HCT116 (cell line): ENCODE results near the gene STK11. TPM values are rescaled to one million over a fixed set of nuclear protein-coding genes. Genes with fewer than 3 reads are reported as not detected.

ENCODE experiments used
- ATAC-seq: fragments of 200-7000 bp; cut with Tn5 transposase; 2 replicates; pipeline ENCODE4 v1.9.1; 2020; ENCODE audit warnings: mild to moderate bottlenecking, moderate library complexity
- BruUV-seq: library from RNA; stranded (reverse); fragments of 400-500 nt; replicated peaks from 2 replicates; lab custom pipeline; 2021; lab: Mats Ljungman, UMichigan
- CTCF ChIA-PET: fragments of 300-600 bp; sonication (Branson Sonifier 250); formaldehyde crosslinking; loops from one replicate; lab custom pipeline; 2021; ENCODE audit warnings: antibody characterized with exemption; lab: Charles Lee
- POLR2A ChIA-PET: fragments of 300-600, 350-600 bp; sonication (Branson Sonifier 250); formaldehyde crosslinking; loops from one replicate; lab custom pipeline; 2021; ENCODE audit warnings: antibody characterized with exemption; lab: Charles Lee
- RAD21 ChIA-PET, 2 experiments: fragments of 300-600 bp; sonication (Branson Sonifier 250); formaldehyde crosslinking; loops; one replicate each; lab custom pipeline; 2023; ENCODE audit warnings: low total read pairs in 2 of 2; ENCODE audit not compliant: uncharacterized antibody in 2 of 2, unreplicated experiment in 2 of 2, low non-redundant PET in 1 of 2; lab: Charles Lee
- DNase-seq: peaks from one replicate; pipeline ENCODE4 v3.0.0-alpha.2; 2010; ENCODE audit warnings: low read depth, low spot score
- H2AFZ ChIP-seq: fragments of 200-600 bp; shearing (Covaris generic), sonication (generic); 2 replicates; pipeline ENCODE4 v1.6.1; 2017; ENCODE audit warnings: low read depth, mixed run types, mixed read lengths, antibody characterized with exemption, low read length; ENCODE audit not compliant: poor library complexity, severe bottlenecking
- H3K27ac ChIP-seq: 2 replicates; pipeline ENCODE4 v1.5.1; 2012; ENCODE audit warnings: low read depth, low read length
- H3K27me3 ChIP-seq: fragments of 200-600 bp; sonication (generic); 2 replicates; pipeline ENCODE4 v1.6.1; 2016; ENCODE audit warnings: mixed run types, low read length, mixed read lengths; ENCODE audit not compliant: insufficient read depth
- H3K36me3 ChIP-seq, 2 experiments: fragments of 200-500 bp in 1 of 2; fragments of 200-600 bp in 1 of 2; sonication (Bioruptor generic) in 1 of 2; sonication (generic) in 1 of 2; 2 replicates each; pipeline versions ENCODE4 v1.5.1 to v1.6.1; 2014 to 2016; ENCODE audit warnings: low read length in 2 of 2, inconsistent platforms in 1 of 2, mixed read lengths in 1 of 2, mixed run types in 1 of 2; ENCODE audit not compliant: insufficient read depth in 2 of 2, control insufficient read depth in 1 of 2
- H3K4me1 ChIP-seq, 2 experiments: fragments of 200-600 bp in 1 of 2; sonication (generic) in 1 of 2; 2 replicates each; pipeline versions ENCODE4 v1.5.1 to v1.6.1; 2012 to 2017; ENCODE audit warnings: low read length in 2 of 2, inconsistent platforms in 1 of 2, mild to moderate bottlenecking in 1 of 2, mixed read lengths in 1 of 2, mixed run types in 1 of 2, moderate library complexity in 1 of 2; ENCODE audit not compliant: insufficient read depth in 2 of 2, control insufficient read depth in 1 of 2
- H3K4me2 ChIP-seq: fragments of 200-600 bp; sonication (generic); 2 replicates; pipeline ENCODE4 v1.6.1; 2017; ENCODE audit warnings: mixed run types, low read length, mixed read lengths
- H3K4me3 ChIP-seq, 2 experiments: fragments of 200-600 bp in 1 of 2; sonication (generic) in 1 of 2; replicated peaks in 1 of 2; 2 replicates each; pipeline ENCODE4 v1.5.1; 2011 to 2016; ENCODE audit warnings: low read length in 2 of 2, control low read depth in 1 of 2, low read depth in 1 of 2, mild to moderate bottlenecking in 1 of 2, mixed read lengths in 1 of 2, mixed run types in 1 of 2
- H3K79me2 ChIP-seq: fragments of 200-600 bp; sonication (generic); 2 replicates; pipeline ENCODE4 v1.6.1; 2017; ENCODE audit warnings: mild to moderate bottlenecking, mixed run types, low read length, moderate library complexity, mixed read lengths; ENCODE audit not compliant: insufficient read depth
- H3K9ac ChIP-seq: fragments of 200-600 bp; sonication (generic); 2 replicates; pipeline ENCODE4 v1.6.1; 2016; ENCODE audit warnings: low read length, mixed read lengths
- H3K9me2 ChIP-seq: fragments of 200-600 bp; sonication (generic), shearing (Covaris generic); 2 replicates; pipeline ENCODE4 v1.6.1; 2017; ENCODE audit warnings: mixed run types, mild to moderate bottlenecking, moderate library complexity; ENCODE audit not compliant: insufficient read depth
- H3K9me3 ChIP-seq, 2 experiments: fragments of 200-500 bp in 1 of 2; fragments of 200-600 bp in 1 of 2; sonication (Bioruptor generic) in 1 of 2; sonication (generic) in 1 of 2; 2 replicates each; pipeline ENCODE4 v1.6.1; 2014 to 2017; ENCODE audit warnings: low read length in 2 of 2, mixed read lengths in 2 of 2, inconsistent platforms in 1 of 2, low read depth in 1 of 2, mild to moderate bottlenecking in 1 of 2, mixed run types in 1 of 2, moderate library complexity in 1 of 2; ENCODE audit not compliant: control insufficient read depth in 1 of 2, insufficient read depth in 1 of 2
- H4K20me1 ChIP-seq: fragments of 200-600 bp; sonication (generic), shearing (Covaris generic); 2 replicates; pipeline ENCODE4 v1.6.1; 2017; ENCODE audit warnings: mixed run types, mild to moderate bottlenecking, moderate library complexity; ENCODE audit not compliant: insufficient read depth
- CBX3 ChIP-seq: IDR thresholded peaks from 2 replicates; pipeline ENCODE4 v1.6.1; 2012; ENCODE audit warnings: low read depth
- CTCF ChIP-seq, 3 experiments: fragments of 200-600 bp in 1 of 3; sonication (generic) in 1 of 3; IDR thresholded peaks in 2 of 3; conservative IDR thresholded peaks in 1 of 3; 2 replicates each; pipeline ENCODE4 v1.5.1; 2012 to 2017; ENCODE audit warnings: low read depth in 2 of 3, low read length in 2 of 3, antibody characterized with exemption in 1 of 3, borderline replicate concordance in 1 of 3, control low read depth in 1 of 3, mild to moderate bottlenecking in 1 of 3, mixed read lengths in 1 of 3, mixed run types in 1 of 3, moderate library complexity in 1 of 3; ENCODE audit not compliant: insufficient read depth in 1 of 3
- RAD21 ChIP-seq: IDR thresholded peaks from 2 replicates; pipeline ENCODE4 v1.6.1; 2012; ENCODE audit warnings: low read depth, mild to moderate bottlenecking
- SRF ChIP-seq: IDR thresholded peaks from 2 replicates; pipeline ENCODE4 v1.6.1; 2012; ENCODE audit warnings: low read depth
- ZFX ChIP-seq: fragments of 450-650 bp; IDR thresholded peaks from 2 replicates; pipeline ENCODE4 v1.6.1; 2017
- intact Hi-C: fragments of 100-400 bp; cut with micrococcal nuclease; formaldehyde crosslinking; loops from 2 replicates; pipeline ENCODE4 v1.10.0; 2022
- total RNA-seq: library from RNA; stranded (reverse); gene quantifications from one replicate; pipeline ENCODE4 v1.2.1, GENCODE V29; 2021; ENCODE audit not compliant: unreplicated experiment

Gene STK11
- total RNA-seq, 1 experiment from 2014 or later: 86.9 TPM

GRCh38 chr19:1236576-1236975 is 31.0 kb downstream of the STK11 start:
- ATAC-seq (no peak), DNase-seq (no peak)
- Histone ChIP-seq H3K4me3 (peak overlapping the region; percentile 83 to 96), H3K4me1 (peaks cover 30 to 58% of the 10 kb centered on the region in 2 experiments), H3K9me2 (no peaks in the 10 kb centered on the region), H3K79me2 (peaks cover 22% of the 10 kb centered on the region; the same call in 1 of the 2 replicates), H3K9me3 (no peaks in the 10 kb centered on the region), H3K9ac (peak overlapping the region; percentile 95), H4K20me1 (no peaks in the 10 kb centered on the region), H3K4me2 (peak overlapping the region; percentile 94), H3K27me3 (no peaks in the 10 kb centered on the region), H3K36me3 (peaks cover 3 to 16% of the 10 kb centered on the region in 2 experiments; a peak in 3 of 4 replicates), H3K27ac (peak overlapping the region; percentile 94), H2AFZ (no peak overlapping the region)
- RAD21 ChIA-PET: no interaction called here
- CTCF ChIA-PET: no interaction called here
- BruUV-seq: no TSS peak
- POLR2A ChIA-PET: interaction anchor here (0.9 kb wide), 1 partner anchor 9 kb away, joined by 3 read pairs; no protein-coding TSS in a partner anchor
- intact Hi-C loops: no loop called here
- TF ChIP-seq CBX3 (no peak), CTCF (IDR thresholded peaks at IDR 0.05 in 2 of 3, conservative IDR thresholded peaks at IDR 0.05 in 1 of 3; ENCODE audit: borderline replicate concordance in 1 of 3, insufficient read depth in 1 of 3, low read depth in 2 of 3, low read length in 2 of 3) (no peak), SRF (no peak)
- TF ChIP-seq, all 23 proteins: peak for 0

DNA sequence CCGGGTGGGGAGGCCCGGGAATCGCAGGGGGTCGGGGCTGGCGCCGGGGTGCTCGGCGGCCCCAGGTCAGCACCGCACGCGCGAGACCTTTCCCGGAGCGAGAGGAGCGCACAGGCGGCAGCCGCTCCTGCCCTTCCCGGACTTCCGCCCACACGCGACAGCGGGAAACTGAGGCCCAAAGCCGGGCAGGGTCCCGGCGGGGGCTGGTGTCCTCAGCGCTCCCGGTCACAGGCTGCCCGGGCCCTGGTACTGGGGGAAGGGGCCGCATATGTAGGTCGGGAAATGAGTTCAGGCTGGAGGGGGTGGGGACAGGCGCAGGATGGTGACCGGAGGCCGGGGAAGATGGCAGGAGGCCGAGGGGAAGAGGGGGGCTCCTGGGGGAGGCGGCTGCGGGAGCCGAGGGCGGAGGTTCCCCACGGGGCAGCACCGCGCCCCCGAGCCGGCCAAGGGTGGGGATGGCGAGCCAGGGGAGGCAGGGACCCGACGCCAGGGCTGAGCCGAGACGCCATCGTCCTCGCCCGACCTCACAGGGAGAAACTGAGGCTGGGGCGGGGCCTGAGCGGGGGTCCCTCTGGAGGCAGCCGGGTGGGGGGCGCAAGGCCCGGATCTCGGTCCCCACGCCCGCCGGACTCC is 31.6 kb downstream of the STK11 start:
- ChIA-PET POLR2A (no interaction called here), RAD21 (no interaction called here), CTCF (no interaction called here)
- Histone ChIP-seq H3K9me2 (no peaks in the 10 kb centered on the region), H3K79me2 (peaks cover 27% of the 10 kb centered on the region), H3K9ac (peak overlapping the region; percentile 95), H3K36me3 (peaks cover 3 to 16% of the 10 kb centered on the region in 2 experiments; a peak in 3 of 4 replicates), H4K20me1 (no peaks in the 10 kb centered on the region), H3K4me3 (peak overlapping the region; percentile 83 to 96), H3K4me2 (peak overlapping the region; percentile 94), H2AFZ (no peak overlapping the region), H3K4me1 (peaks cover 28 to 52% of the 10 kb centered on the region in 2 experiments), H3K27me3 (no peaks in the 10 kb centered on the region), H3K9me3 (no peaks in the 10 kb centered on the region), H3K27ac (peak overlapping the region; percentile 94)
- no peak for DNase-seq
- intact Hi-C loops: no loop called here
- ATAC-seq: 0 out of 2 replicates have a peak, but pooled peaks have one; percentile 1
- TF ChIP-seq ZFX (peak; percentile 50), RAD21 (no peak)
- BruUV-seq: no TSS peak
